ENCODE data around the gene SAMHD1. TPM values are rescaled to one million over a fixed set of nuclear protein-coding genes. Genes with fewer than 3 reads are reported as not detected.

Gene SAMHD1
- polyA plus RNA-seq, 2 of the 4 experiments (the other 2 are of a cell fraction): 9.8 to 11.7 TPM

- no peak for DNase-seq (ENCODE audit: low read depth in 1 of 2, low spot score in 1 of 2)
- POLR2A ChIA-PET: no interaction called here
- CTCF ChIA-PET: interaction anchor here (1.2 kb wide), 1 partner anchor 15 kb away, joined by 3 read pairs; no protein-coding TSS in a partner anchor
Measured at GRCh38 chr20:36957875-36958667, 6.6 kb upstream of the SAMHD1 start.

GRCh38 chr20:36956674-36957073 lies 5.2 kb upstream of the SAMHD1 start:
- FAIRE-seq: no peak
- WGBS (ENCODE audit: missing lambda C conversion rate): 69% methylated on average over 2 of the region's 2 CpGs
- CTCF ChIA-PET: no interaction called here

More at GRCh38 chr20:36957875-36958667, 6.6 kb upstream of the SAMHD1 start:
- 0 out of 3 replicates have a peak, but pooled peaks cover 1% of the 10 kb centered on the region for H3K4me1 ChIP-seq
- H3K4me2 ChIP-seq: no peak overlapping the region
- no peak; a peak in 1 of 6 replicates for ATAC-seq
- H3K9me3 ChIP-seq: peaks cover 4% of the 10 kb centered on the region; the same call in 1 of the 3 replicates
- 65% methylated on average over 10 of the region's 10 CpGs for WGBS (ENCODE audit: missing lambda C conversion rate)
- H3K4me3 ChIP-seq: no peak overlapping the region
- FAIRE-seq: no peak
- TF ChIP-seq HEYL (CRISPR knock-in tag; IDR thresholded peaks at IDR 0.05) (no peak), CHD4 (IDR thresholded peaks at IDR 0.05; ENCODE audit: borderline replicate concordance) (no peak), BCL3 (IDR thresholded peaks at IDR 0.05) (no peak), CBX2 (IDR thresholded peaks at IDR 0.05; ENCODE audit: borderline replicate concordance, low read depth) (no peak), FOSL2 (IDR thresholded peaks at IDR 0.05) (no peak), FOSL2 (CRISPR knock-in tag; IDR thresholded peaks at IDR 0.05) (no peak), JUN (IDR thresholded peaks at IDR 0.05) (no peak), CEBPB (IDR thresholded peaks at IDR 0.05) (no peak), POLR2AphosphoS2 (conservative IDR thresholded peaks at IDR 0.05; ENCODE audit: low read length) (no peak), MAZ (IDR thresholded peaks at IDR 0.05; ENCODE audit: borderline replicate concordance, low read depth, low read length) (no peak), FOXS1 (CRISPR knock-in tag; IDR thresholded peaks at IDR 0.05) (no peak), RAD21 (conservative IDR thresholded peaks at IDR 0.05 in 1 of 2, IDR thresholded peaks at IDR 0.05 in 1 of 2) (no peak), KDM1A (IDR thresholded peaks at IDR 0.05; ENCODE audit: low read depth) (no peak), RARB (CRISPR knock-in tag; IDR thresholded peaks at IDR 0.05) (no peak), ZFP36 (IDR thresholded peaks at IDR 0.05; ENCODE audit: borderline replicate concordance, partially characterized antibody) (no peak), ZSCAN20 (CRISPR knock-in tag; IDR thresholded peaks at IDR 0.05) (no peak), NR3C1 (IDR thresholded peaks at IDR 0.05) (no peak), ZNF302 (CRISPR knock-in tag; IDR thresholded peaks at IDR 0.05) (no peak)
- H3K27ac ChIP-seq: no peak overlapping the region

GRCh38 chr20:36956016-36956415 lies 4.5 kb upstream of the SAMHD1 start:
- Histone ChIP-seq H3K4me1 (peaks cover 8% of the 10 kb centered on the region), H3K9me3 (no peaks in the 10 kb centered on the region), H3K27ac (no peak overlapping the region), H3K4me3 (no peak overlapping the region), H3K4me2 (no peak overlapping the region)
- CTCF ChIA-PET: no interaction called here
- 56% methylated on average over 3 of the region's 3 CpGs for WGBS (ENCODE audit: missing lambda C conversion rate)
- DNase-seq (ENCODE audit: low read depth in 1 of 2, low spot score in 1 of 2) (no peak), FAIRE-seq (no peak), ATAC-seq (no peak)
- POLR2A ChIA-PET: no interaction called here
- TF ChIP-seq HMGXB4 (CRISPR knock-in tag; IDR thresholded peaks at IDR 0.05; ENCODE audit: borderline replicate concordance) (no peak), HOXB13 (CRISPR knock-in tag; IDR thresholded peaks at IDR 0.05; ENCODE audit: low read depth) (no peak), BHLHE40 (IDR thresholded peaks at IDR 0.05; ENCODE audit: low read depth, low read length) (no peak), POLR2A (IDR thresholded peaks at IDR 0.05; ENCODE audit: low read length) (no peak), HES2 (IDR thresholded peaks at IDR 0.05) (no peak), NPAS2 (CRISPR knock-in tag; IDR thresholded peaks at IDR 0.05; ENCODE audit: borderline replicate concordance) (no peak), ATOH8 (CRISPR knock-in tag; IDR thresholded peaks at IDR 0.05; ENCODE audit: low read depth) (no peak), KDM1A (IDR thresholded peaks at IDR 0.05; ENCODE audit: low read depth) (no peak), FOXS1 (CRISPR knock-in tag; IDR thresholded peaks at IDR 0.05) (no peak), ZFP36 (IDR thresholded peaks at IDR 0.05; ENCODE audit: borderline replicate concordance, partially characterized antibody) (no peak)

More at GRCh38 chr20:36956674-36957073, 5.2 kb upstream of the SAMHD1 start:
- no peak overlapping the region for H3K27ac ChIP-seq
- H3K4me2 ChIP-seq: no peak overlapping the region
- H3K4me1 ChIP-seq: peaks cover 8% of the 10 kb centered on the region
- no peak overlapping the region for H3K4me3 ChIP-seq
- DNase-seq (ENCODE audit: low read depth in 1 of 2, low spot score in 1 of 2) (no peak), ATAC-seq (no peak)
- no peaks in the 10 kb centered on the region for H3K9me3 ChIP-seq
- POLR2A ChIA-PET: no interaction called here
- TF ChIP-seq NPAS2 (CRISPR knock-in tag; IDR thresholded peaks at IDR 0.05; ENCODE audit: borderline replicate concordance) (no peak), FOSB (CRISPR knock-in tag; IDR thresholded peaks at IDR 0.05) (no peak), SREBF2 (IDR thresholded peaks at IDR 0.05) (no peak)

Data from A549 (cell line).